Endothelial cell (in vitro differentiated cells): Measurements from ENCODE around the gene SLC30A7. TPM values are rescaled to one million over a fixed set of nuclear protein-coding genes. Genes with fewer than 3 reads are reported as not detected.

Experiments used
- DNase-seq: peaks from one replicate; pipeline ENCODE4 v3.0.0; 2021; ENCODE audit warnings: low spot score
- H3K27ac Mint-ChIP-seq: one replicate; pipeline ENCODE4 v1.8.0; 2021; ENCODE audit warnings: mixed read lengths, inconsistent platforms; ENCODE audit not compliant: unreplicated experiment
- H3K27me3 Mint-ChIP-seq: one replicate; pipeline ENCODE4 v1.8.0; 2021; ENCODE audit warnings: mild to moderate bottlenecking, moderate library complexity, mixed read lengths, inconsistent platforms; ENCODE audit not compliant: unreplicated experiment
- H3K36me3 Mint-ChIP-seq: one replicate; pipeline ENCODE4 v1.8.0; 2021; ENCODE audit warnings: mild to moderate bottlenecking, low read depth, mixed read lengths, inconsistent platforms; ENCODE audit not compliant: unreplicated experiment
- H3K4me1 Mint-ChIP-seq: one replicate; pipeline ENCODE4 v1.8.0; 2021; ENCODE audit warnings: mild to moderate bottlenecking, mixed read lengths, inconsistent platforms; ENCODE audit not compliant: unreplicated experiment
- H3K4me3 Mint-ChIP-seq: one replicate; pipeline ENCODE4 v1.8.0; 2021; ENCODE audit warnings: mild to moderate bottlenecking, mixed read lengths, inconsistent platforms; ENCODE audit not compliant: unreplicated experiment
- H3K9me3 Mint-ChIP-seq: one replicate; pipeline ENCODE4 v1.8.0; 2021; ENCODE audit warnings: mixed read lengths, inconsistent platforms; ENCODE audit not compliant: unreplicated experiment
- total RNA-seq: library from RNA; stranded (reverse); fragmentation: NEBNext Ultra II Directional; extraction: Animal tissue kit (Norgen Biotek cat#: 25700); gene quantifications from one replicate; pipeline ENCODE4 v1.2.1, GENCODE V29; 2021; ENCODE audit not compliant: unreplicated experiment
- TF ChIP-seq, protein P1 (sequence below): fragments of 200-600 bp; sonication (generic); IDR thresholded peaks from one replicate; pipeline ENCODE4 v1.5.0; 2021; ENCODE audit warnings: antibody characterized with exemption; ENCODE audit not compliant: unreplicated experiment

SLC30A7 gene
- total RNA-seq, 1 donor from 2014 or later: 33.2 TPM

DNA sequence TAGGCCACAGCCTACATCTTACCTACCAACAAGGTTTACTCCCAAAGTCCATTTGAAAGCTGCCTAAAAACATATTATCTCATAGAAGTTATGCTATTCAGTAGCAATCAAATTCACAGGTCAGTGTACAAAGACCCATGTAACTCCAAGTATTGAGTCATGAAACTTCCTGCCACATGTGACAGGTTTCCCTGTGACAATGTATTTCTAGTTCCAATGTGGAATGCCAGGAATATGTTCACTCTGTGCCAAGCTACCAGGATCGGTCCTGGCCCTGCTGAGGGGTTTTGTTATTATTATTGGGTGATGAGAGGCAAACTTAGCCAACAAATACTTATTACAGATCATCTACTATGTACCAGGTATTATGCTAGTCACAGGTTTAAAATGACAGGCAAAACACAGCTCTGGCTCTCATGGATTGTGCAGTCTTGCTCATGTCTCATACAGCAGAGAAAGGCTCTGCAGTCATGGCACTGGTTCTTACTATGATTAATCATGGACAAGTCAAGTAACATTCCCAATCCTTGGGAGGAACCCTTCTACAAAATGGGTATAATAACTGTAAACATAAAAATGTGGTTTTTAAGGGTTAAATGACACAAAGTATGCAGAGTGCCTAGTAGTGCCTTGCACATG lies 107.2 kb downstream of the SLC30A7 start:
- H3K4me3 Mint-ChIP-seq: no peak overlapping the region
- H3K36me3 Mint-ChIP-seq: peaks cover 4% of the 10 kb centered on the region

DNA sequence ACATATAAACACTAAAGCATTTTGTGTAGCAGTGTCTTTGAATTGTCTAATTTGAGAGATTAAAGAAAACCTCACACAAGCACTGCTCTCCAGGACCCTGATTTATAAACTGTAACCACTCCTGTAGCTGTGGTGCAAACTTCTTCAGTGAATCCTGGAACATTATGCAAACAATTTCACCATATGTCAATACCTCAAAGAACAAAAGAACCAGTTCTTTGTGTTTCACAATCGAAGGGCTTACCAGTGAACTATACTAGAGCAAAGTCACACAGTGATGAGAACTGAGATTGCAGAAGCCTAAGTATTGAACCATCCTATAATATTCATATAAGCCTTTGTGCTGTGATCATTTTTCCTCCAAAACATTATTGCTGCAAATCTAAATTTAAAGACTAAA lies 108.2 kb downstream of the SLC30A7 start:
- no peak for DNase-seq
- Mint-ChIP-seq H3K36me3 (peaks cover 6% of the 10 kb centered on the region), H3K4me3 (no peak overlapping the region), H3K4me1 (peaks cover 27% of the 10 kb centered on the region), H3K9me3 (no peaks in the 10 kb centered on the region), H3K27ac (no peak overlapping the region), H3K27me3 (peaks cover 4% of the 10 kb centered on the region)
- TF ChIP-seq, protein P1, sequence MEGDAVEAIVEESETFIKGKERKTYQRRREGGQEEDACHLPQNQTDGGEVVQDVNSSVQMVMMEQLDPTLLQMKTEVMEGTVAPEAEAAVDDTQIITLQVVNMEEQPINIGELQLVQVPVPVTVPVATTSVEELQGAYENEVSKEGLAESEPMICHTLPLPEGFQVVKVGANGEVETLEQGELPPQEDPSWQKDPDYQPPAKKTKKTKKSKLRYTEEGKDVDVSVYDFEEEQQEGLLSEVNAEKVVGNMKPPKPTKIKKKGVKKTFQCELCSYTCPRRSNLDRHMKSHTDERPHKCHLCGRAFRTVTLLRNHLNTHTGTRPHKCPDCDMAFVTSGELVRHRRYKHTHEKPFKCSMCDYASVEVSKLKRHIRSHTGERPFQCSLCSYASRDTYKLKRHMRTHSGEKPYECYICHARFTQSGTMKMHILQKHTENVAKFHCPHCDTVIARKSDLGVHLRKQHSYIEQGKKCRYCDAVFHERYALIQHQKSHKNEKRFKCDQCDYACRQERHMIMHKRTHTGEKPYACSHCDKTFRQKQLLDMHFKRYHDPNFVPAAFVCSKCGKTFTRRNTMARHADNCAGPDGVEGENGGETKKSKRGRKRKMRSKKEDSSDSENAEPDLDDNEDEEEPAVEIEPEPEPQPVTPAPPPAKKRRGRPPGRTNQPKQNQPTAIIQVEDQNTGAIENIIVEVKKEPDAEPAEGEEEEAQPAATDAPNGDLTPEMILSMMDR: no peak

More for the DNA sequence above, 107.2 kb downstream of the SLC30A7 start:
- Mint-ChIP-seq H3K27me3 (peaks cover 4% of the 10 kb centered on the region), H3K9me3 (no peaks in the 10 kb centered on the region), H3K4me1 (peaks cover 31% of the 10 kb centered on the region), H3K27ac (no peak overlapping the region)
- TF ChIP-seq, protein P1: no peak
- no peak for DNase-seq

DNA sequence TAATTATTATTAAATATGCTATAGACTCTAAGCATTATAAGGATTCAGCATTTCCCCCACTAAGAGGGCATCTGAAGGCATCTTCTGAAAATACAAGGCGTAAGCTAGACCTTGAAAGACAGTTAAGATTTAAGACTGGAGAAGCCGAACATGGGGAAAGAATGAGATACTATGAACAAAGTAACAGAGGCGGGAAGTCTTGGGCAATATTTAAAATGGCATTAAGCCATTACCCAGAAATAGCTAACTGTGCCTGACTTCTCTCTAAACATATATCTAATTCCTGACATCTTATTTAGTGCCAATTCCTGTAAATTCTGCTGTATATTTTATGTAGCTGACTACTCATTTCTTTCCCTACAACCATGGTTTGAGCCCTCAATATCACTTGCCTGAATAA lies 108.8 kb downstream of the SLC30A7 start:
- H3K36me3 Mint-ChIP-seq: peaks cover 6% of the 10 kb centered on the region
- H3K9me3 Mint-ChIP-seq: no peaks in the 10 kb centered on the region
- H3K4me1 Mint-ChIP-seq: peaks cover 27% of the 10 kb centered on the region
- no peak overlapping the region for H3K27ac Mint-ChIP-seq
- peaks cover 3% of the 10 kb centered on the region for H3K27me3 Mint-ChIP-seq
- TF ChIP-seq, protein P1: no peak
- no peak for DNase-seq
- H3K4me3 Mint-ChIP-seq: no peak overlapping the region

GRCh38 chr1:101005183-101005582 lies 109.3 kb downstream of the SLC30A7 start:
- Mint-ChIP-seq H3K4me1 (peaks cover 25% of the 10 kb centered on the region), H3K4me3 (no peak overlapping the region), H3K9me3 (no peaks in the 10 kb centered on the region), H3K27ac (no peak overlapping the region), H3K27me3 (no peaks in the 10 kb centered on the region), H3K36me3 (peaks cover 6% of the 10 kb centered on the region)
- TF ChIP-seq, protein P1: no peak
- no peak for DNase-seq

- Mint-ChIP-seq H3K4me3 (no peak overlapping the region), H3K36me3 (peaks cover 6% of the 10 kb centered on the region), H3K4me1 (peaks cover 19% of the 10 kb centered on the region), H3K9me3 (no peaks in the 10 kb centered on the region), H3K27me3 (no peaks in the 10 kb centered on the region), H3K27ac (no peak overlapping the region)
- TF ChIP-seq, protein P1: no peak
- no peak for DNase-seq
Observed at GRCh38 chr1:101005871-101006270, 110.0 kb downstream of the SLC30A7 start.
